ENCODE data around the gene C1QTNF5. TPM values are rescaled to one million over a fixed set of nuclear protein-coding genes. Genes with fewer than 3 reads are reported as not detected.
A peak's percentile ranks its signal among the peaks of the same experiment; 100 is the strongest.

The C1QTNF5 gene
- total RNA-seq, 4 donors from 2014 or later = 44.3 to 52.1 (median 45.6) TPM

- Histone ChIP-seq H3K4me1 (peaks cover 0 to 80% (median 45%) of the 10 kb centered on the region in 3 donors), H3K27me3 (no peaks in the 10 kb centered on the region), H3K4me3 (no peak overlapping the region), H3K36me3 (no peaks in the 10 kb centered on the region), H3K9me3 (no peaks in the 10 kb centered on the region), H3K27ac (peak overlapping the region; percentile 62 to 97 (median 94))
- TF ChIP-seq EP300 (IDR thresholded peaks at IDR 0.05) = no peak
- TF ChIP-seq CTCF (IDR thresholded peaks at IDR 0.05) = no peak
- no peak for TF ChIP-seq POLR2AphosphoS5 (IDR thresholded peaks at IDR 0.05)
- TF ChIP-seq POLR2A (IDR thresholded peaks at IDR 0.05) = no peak
- WGBS, 2 donors (ENCODE audit: low coverage in 1 of 2) = 33 to 75% methylated on average over 2 to 3 of the region's 11 CpGs
- no peak for ATAC-seq
Observed at GRCh38 chr11:119374632-119375336, 34.1 kb upstream of the C1QTNF5 start.

- WGBS, 2 donors (ENCODE audit: low coverage in 1 of 2) = 53% methylated on average over 3 of the region's 5 CpGs; no CpG with 5 or more reads in 1 of the 2 donors
- peak; percentile 61 for ATAC-seq
- Histone ChIP-seq H3K4me1 (peaks cover 0 to 88% (median 51%) of the 10 kb centered on the region in 3 donors), H3K36me3 (no peaks in the 10 kb centered on the region), H3K9me3 (no peaks in the 10 kb centered on the region), H3K4me3 (no peak overlapping the region), H3K27ac (peak overlapping the region; percentile 62 to 97 (median 94)), H3K27me3 (no peaks in the 10 kb centered on the region)
- TF ChIP-seq EP300 (IDR thresholded peaks at IDR 0.05) (no peak), POLR2A (IDR thresholded peaks at IDR 0.05) (no peak), CTCF (IDR thresholded peaks at IDR 0.05) (peak in 3 of 4 experiments; percentile 92 to 93 (median 93)), POLR2AphosphoS5 (IDR thresholded peaks at IDR 0.05) (peak; percentile 38)
Observed at GRCh38 chr11:119373921-119374631, 33.4 kb upstream of the C1QTNF5 start.

- WGBS, 2 donors (ENCODE audit: low coverage in 1 of 2) = 67 to 88% methylated on average over 2 to 3 of the region's 23 CpGs
- peak overlapping the region in 3 of 4 donors; percentile 92 to 97 (median 96) for H3K27ac ChIP-seq
- no peak for ATAC-seq
Observed at GRCh38 chr11:119373059-119373920, 32.6 kb upstream of the C1QTNF5 start.

GRCh38 chr11:119372260-119373058 lies 31.8 kb upstream of the C1QTNF5 start:
- peak overlapping the region in 3 of 4 donors; percentile 76 to 97 (median 96) for H3K27ac ChIP-seq
- no peak overlapping the region for H3K4me3 ChIP-seq
- H3K36me3 ChIP-seq = no peaks in the 10 kb centered on the region
- H3K9me3 ChIP-seq = no peaks in the 10 kb centered on the region
- no peaks in the 10 kb centered on the region for H3K27me3 ChIP-seq
- ATAC-seq = no peak
- H3K4me1 ChIP-seq = peaks cover 9 to 100% (median 67%) of the 10 kb centered on the region in 3 donors
- TF ChIP-seq EP300 (IDR thresholded peaks at IDR 0.05) = no peak
- TF ChIP-seq POLR2AphosphoS5 (IDR thresholded peaks at IDR 0.05) = no peak
- TF ChIP-seq CTCF (IDR thresholded peaks at IDR 0.05) = no peak
- TF ChIP-seq POLR2A (IDR thresholded peaks at IDR 0.05) = no peak
- WGBS, 2 donors (ENCODE audit: low coverage in 1 of 2) = 60 to 100% methylated on average over 1 of the region's 26 CpGs

More at GRCh38 chr11:119373059-119373920, 32.6 kb upstream of the C1QTNF5 start:
- TF ChIP-seq POLR2A (IDR thresholded peaks at IDR 0.05) (no peak), POLR2AphosphoS5 (IDR thresholded peaks at IDR 0.05) (no peak), EP300 (IDR thresholded peaks at IDR 0.05) (no peak)
- Histone ChIP-seq H3K27me3 (no peaks in the 10 kb centered on the region), H3K4me1 (peaks cover 1 to 95% (median 59%) of the 10 kb centered on the region in 3 donors), H3K4me3 (no peak overlapping the region), H3K9me3 (no peaks in the 10 kb centered on the region), H3K36me3 (no peaks in the 10 kb centered on the region)

Measured in gastroesophageal sphincter (tissue), 4 donors.